Cerebellar cortex (tissue), 1 donor: Measurements from ENCODE around the gene ZDHHC22.
A peak's percentile ranks its signal among the peaks of the same experiment; 100 is the strongest.

Source experiments
- DNase-seq: peaks from one replicate; pipeline ENCODE4 v3.0.0-alpha.2; 2015; ENCODE audit warnings: low spot score

ZDHHC22 gene

GRCh38 chr14:77103951-77104350 lies 37.6 kb downstream of the ZDHHC22 start:
- no peak for DNase-seq

- DNase-seq = no peak
Measured at GRCh38 chr14:77103475-77103874, 38.1 kb downstream of the ZDHHC22 start.

- no peak for DNase-seq
Measured at GRCh38 chr14:77102154-77102553, 39.4 kb downstream of the ZDHHC22 start.

- no peak for DNase-seq
Measured at GRCh38 chr14:77100961-77101360, 40.6 kb downstream of the ZDHHC22 start.

GRCh38 chr14:77099425-77100167 lies 42.0 kb downstream of the ZDHHC22 start:
- DNase-seq = peak; percentile 77

GRCh38 chr14:77098529-77099353 lies 42.9 kb downstream of the ZDHHC22 start:
- DNase-seq = peak; percentile 94

GRCh38 chr14:77097700-77098528 lies 43.7 kb downstream of the ZDHHC22 start, which contains the start of gene CIPC:
CIPC (plus strand) TSS chr14:77098258; CDS start chr14:77105709, 7,451 bp downstream.
- peak; percentile 99 for DNase-seq

- DNase-seq = no peak
Measured at GRCh38 chr14:77097006-77097699, 44.4 kb downstream of the ZDHHC22 start.

- DNase-seq = peak; percentile 89
Measured at GRCh38 chr14:77094672-77095284, 46.8 kb downstream of the ZDHHC22 start.

- DNase-seq = no peak
Measured at GRCh38 chr14:77092676-77093075, 48.9 kb downstream of the ZDHHC22 start.

- no peak for DNase-seq
Measured at GRCh38 chr14:77091518-77091917, 50.1 kb downstream of the ZDHHC22 start.

- DNase-seq = no peak
Measured at GRCh38 chr14:77088645-77089044, 52.9 kb downstream of the ZDHHC22 start.

GRCh38 chr14:77088219-77088618 lies 53.4 kb downstream of the ZDHHC22 start:
- DNase-seq = no peak

GRCh38 chr14:77087631-77088030 lies 54.0 kb downstream of the ZDHHC22 start:
- DNase-seq = no peak

GRCh38 chr14:77086951-77087350 lies 54.6 kb downstream of the ZDHHC22 start:
- DNase-seq = no peak

- no peak for DNase-seq
Measured at GRCh38 chr14:77086017-77086727, 55.4 kb downstream of the ZDHHC22 start.

GRCh38 chr14:77085538-77085937 lies 56.1 kb downstream of the ZDHHC22 start:
- DNase-seq = no peak

GRCh38 chr14:77084985-77085384 lies 56.6 kb downstream of the ZDHHC22 start:
- DNase-seq = no peak

GRCh38 chr14:77083082-77083481 lies 58.5 kb downstream of the ZDHHC22 start:
- DNase-seq = no peak

- DNase-seq = no peak
Measured at GRCh38 chr14:77082356-77082755, 59.2 kb downstream of the ZDHHC22 start.
